Stimulated activated CD8-positive, alpha-beta memory T cell treated with anti-CD3 and anti-CD28 coated beads, Interleukin-12 subunit alpha, Interleukin-12 subunit beta, amount 100 ng/mL, for 24 hours (primary cell): ENCODE data around the gene SLC39A3.

ENCODE experiments used
- DNase-seq: peaks from one replicate; pipeline ENCODE4 v3.0.0-alpha.2; 2020; ENCODE audit errors: extremely low read depth

Gene SLC39A3

GRCh38 chr19:2747349-2747748, 7.5 kb upstream of the SLC39A3 start:
- DNase-seq: no peak

GRCh38 chr19:2744113-2744512, 4.3 kb upstream of the SLC39A3 start:
- DNase-seq: no peak

DNA sequence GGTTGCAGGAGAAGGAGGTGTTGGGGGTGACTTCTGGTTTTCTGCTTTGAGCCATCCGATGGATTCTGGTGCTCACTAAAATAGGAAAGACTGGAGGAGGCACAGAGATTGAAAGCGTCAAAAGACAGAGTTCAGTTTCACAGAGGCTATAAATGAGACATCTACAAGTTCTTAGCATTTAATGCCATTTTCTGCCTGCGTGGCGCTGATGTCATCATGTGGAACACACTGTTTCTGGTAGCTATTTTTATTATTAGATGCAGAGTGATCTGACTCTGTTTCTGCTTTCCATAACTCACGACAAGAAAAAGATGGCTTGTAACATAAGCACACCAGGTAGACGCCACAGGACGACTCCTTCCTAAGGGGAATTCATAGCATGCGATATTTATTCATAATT, 3.3 kb upstream of the SLC39A3 start:
- no peak for DNase-seq

- DNase-seq: no peak
Observed at GRCh38 chr19:2740314-2740656, 468 bp upstream of the SLC39A3 start.

DNA sequence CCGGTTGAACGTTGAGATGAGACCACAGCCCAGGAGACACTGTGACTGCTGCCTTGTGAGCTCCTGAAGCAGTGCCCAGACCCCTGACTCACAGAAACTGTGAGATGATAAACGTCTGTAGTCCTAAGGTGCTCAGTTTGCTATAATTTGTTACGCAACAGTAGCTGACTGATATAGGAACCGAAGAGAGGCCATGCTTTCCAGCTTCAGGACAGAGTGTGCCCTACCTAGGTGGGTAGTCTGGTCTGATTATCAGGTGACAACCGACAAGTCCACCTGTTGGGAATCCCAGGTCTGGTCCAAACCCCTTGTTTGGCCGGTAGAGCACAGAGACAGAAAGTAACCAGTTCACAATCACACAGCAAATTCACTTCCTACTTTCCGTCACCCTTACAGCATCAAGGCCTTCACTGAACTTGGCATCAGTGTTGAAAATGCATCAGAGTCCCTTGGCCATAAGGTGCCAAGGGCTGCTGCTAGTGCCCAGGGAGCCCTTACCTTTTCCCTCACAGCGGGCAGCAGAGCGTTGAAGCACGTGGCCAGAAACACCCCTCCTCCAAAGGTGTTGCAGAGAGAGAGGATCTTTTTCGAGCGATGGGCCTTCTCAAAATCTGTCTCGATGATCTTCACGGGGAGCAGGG, 3.1 kb downstream of the SLC39A3 start:
- DNase-seq: no peak

- no peak for DNase-seq
Observed at GRCh38 chr19:2735374-2735773, 4.4 kb downstream of the SLC39A3 start.

- no peak for DNase-seq
Observed at GRCh38 chr19:2734589-2735288, 5.1 kb downstream of the SLC39A3 start.

DNA sequence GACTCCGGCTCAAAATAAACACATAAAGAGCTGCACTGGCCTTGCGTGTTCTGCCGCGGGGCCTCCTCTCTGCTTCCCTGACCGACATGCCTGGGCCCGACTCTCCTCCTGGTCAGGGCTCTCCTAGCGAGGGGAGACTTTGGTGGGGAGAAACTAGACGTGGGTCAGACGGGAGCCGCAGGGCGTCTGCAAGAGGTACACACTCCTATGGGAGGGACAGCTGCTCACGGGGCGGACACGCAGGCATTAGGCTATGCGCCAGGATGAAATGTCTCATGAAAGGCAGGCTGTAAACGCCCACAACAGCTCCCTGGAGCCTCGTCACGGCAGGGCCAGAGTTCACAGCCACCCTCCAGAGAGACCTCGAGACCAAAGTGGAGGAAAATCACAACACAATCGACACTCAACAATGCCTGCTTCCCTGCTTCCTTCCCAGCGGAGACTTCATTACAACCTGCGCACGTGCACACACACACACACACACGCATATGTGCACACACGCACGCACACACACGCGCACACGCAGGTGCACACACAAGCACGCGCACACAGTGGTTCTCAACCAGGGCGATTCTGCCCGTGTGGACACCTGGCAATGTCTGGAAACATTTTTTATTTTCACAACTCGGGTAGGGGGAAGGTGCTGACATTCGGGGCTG, 5.8 kb downstream of the SLC39A3 start:
- no peak for DNase-seq

- DNase-seq: no peak
Observed at GRCh38 chr19:2732883-2733282, 6.9 kb downstream of the SLC39A3 start.

DNA sequence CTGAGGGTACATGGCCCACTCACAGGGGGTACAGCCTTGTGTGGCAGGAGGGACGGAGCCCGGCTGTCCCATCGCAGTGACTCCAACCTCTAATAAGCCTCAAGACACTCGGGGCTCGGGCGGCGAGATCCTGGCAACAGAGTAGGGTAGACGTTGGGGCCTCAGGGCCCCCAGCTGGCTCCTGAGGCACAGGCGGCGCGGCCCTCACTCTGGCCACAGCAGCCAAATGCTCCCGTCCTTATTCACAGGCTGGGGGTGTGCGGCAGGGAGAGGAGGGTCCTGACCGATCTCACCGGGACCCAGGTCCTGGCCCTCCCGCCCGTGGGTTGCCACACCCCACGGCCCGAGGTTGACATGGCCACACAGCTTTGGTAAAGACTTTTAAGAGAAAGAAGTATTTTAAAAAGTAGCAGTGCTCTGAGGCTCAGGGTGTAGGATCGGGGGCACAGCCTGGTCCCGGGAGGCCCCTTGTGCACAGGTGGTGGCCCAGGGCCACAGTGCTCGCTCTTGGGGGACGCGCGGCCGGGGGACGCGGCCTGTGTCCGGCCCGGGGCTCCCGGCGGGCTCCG, 7.6 kb downstream of the SLC39A3 start:
- DNase-seq: no peak

DNA sequence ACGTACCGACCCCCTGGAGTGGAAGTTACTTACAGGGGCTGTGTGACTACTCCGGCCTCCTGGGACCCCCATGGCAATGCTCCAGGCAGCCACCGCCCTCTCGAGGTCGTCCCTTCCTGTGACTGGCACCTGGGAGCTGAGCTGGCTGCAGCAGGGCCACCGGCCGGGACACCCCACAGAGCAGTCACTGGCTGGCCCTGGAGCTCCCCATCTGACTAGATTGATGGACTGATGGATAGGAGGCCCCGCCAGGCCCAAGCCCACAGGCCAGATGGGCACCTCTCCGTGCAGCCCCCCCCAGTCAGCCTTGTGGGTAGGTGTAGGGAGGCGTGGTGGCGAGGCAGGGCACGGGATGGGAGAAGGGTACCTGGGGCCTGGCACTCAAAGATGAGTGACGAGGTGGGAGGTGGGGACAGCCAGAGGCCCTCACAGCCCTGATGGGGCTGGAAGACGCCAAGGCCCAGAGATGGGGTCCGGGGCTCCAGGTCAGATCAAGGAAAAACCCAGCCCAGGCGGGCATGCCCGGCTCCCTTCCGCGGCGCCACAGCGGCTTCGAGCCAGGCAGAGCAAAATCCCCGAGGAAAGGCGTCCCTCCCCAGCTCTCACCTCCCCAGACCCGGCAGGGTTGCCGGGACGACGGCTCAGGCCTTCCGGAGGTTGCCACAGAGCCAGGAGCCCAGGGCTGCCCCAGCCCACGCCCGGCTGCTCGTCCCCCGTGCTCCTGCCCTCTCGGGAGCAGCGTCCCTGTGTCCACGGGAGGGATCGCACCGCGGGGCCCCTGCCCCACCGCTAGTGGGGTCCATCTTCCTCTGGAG, 8.4 kb downstream of the SLC39A3 start:
- no peak for DNase-seq

GRCh38 chr19:2729943-2730818, 9.6 kb downstream of the SLC39A3 start:
- no peak for DNase-seq

DNA sequence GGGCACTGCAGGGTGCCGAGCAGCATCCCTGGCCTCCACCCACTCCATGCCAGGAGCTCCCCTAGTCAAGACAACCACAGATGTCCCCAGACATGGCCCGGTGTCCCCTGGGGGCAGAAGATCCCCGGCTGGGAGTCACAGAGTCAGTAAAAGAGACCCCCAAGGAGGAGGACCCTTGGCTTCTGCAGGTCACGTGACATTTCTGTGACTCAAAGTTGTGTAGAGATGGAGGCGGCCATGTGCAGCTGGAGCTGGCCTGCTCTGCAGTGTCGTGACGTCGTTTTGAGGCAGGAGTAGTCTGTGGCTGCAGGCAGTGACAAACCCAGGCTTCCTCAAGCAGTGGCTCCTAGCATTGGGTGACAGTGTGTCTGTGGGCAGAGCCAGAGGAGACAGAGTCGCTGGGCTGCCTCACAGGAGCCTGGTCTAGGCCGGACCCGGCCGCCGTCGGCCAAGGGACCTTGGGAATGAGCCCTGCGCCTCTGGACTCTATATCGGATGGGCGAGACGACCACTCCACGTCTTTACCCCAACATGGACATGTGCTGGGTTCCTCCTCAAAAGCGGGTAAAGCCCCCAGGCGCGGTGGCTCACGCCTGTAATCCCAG, 10.9 kb downstream of the SLC39A3 start:
- no peak for DNase-seq

GRCh38 chr19:2727640-2727944, 12.2 kb downstream of the SLC39A3 start:
- DNase-seq: no peak

DNA sequence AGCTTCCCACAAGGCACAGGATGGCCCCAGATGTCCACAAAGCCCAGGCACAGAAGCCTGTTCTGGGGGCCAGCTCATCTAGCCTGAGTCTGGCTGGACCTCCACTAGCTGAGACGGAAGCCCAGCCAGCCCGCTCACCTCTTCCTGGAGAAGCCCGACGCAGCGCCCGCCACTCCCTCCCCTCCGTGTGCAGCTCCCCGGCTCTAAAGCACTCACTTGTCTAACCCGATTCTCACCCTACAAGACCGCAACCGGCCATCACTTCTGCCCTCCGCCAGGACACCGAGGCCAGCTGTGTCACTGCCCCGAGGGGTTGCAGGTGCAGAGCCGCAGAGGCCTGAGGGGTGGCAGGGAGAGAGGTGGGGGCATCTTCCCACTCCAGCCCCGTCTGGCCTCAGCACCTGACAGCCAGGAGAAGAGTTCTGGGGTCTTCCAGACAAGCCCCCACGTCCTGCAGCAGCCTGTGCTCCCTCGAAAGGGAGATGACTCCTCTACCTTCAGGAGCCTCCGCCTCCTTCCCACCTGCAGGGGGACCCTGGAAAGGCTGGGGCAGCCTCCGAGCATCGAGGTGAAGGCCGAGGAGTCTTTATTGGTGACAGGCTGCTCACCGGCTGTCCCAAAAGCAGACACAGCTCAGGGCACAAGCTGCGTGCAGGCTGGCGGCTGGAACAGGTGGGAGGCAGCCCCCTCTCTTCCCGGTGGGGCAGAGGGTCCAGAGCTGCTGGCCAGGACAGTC, 12.7 kb downstream of the SLC39A3 start:
- no peak for DNase-seq

DNA sequence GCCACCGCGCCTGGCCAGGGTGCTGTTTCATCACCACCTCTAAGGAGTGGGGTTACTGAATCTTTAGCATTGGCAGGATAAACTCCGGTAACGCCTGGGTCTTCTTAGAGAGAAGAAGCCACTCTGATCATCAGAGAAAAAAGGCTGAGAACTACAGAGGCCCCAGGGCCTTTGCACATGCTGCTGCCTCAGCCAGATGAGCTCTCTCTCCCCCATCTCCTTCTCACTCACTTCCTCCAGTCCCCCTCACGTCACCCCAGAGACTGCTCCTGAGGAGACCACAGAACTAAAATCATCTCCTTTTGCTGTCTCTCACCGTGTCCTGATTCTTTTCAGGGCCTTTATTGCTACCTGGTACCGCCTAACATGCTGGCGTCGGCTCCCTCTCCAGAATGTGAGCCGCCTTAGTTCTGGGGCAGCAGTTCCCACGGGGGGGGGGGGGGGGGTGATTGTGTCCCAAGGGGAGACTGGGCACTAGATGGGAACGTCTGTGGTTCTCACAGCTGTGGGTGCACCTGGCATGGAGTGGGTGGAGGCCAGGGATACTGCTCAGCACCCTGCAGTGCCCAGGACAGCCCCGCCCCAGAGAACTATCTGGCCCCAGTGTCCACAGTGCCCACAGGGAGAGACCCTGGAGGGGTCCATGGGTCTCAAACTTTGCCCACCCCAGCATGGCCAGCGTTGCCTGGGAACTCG, 13.5 kb downstream of the SLC39A3 start:
- no peak for DNase-seq

GRCh38 chr19:2724148-2724557, 15.7 kb downstream of the SLC39A3 start:
- no peak for DNase-seq

DNA sequence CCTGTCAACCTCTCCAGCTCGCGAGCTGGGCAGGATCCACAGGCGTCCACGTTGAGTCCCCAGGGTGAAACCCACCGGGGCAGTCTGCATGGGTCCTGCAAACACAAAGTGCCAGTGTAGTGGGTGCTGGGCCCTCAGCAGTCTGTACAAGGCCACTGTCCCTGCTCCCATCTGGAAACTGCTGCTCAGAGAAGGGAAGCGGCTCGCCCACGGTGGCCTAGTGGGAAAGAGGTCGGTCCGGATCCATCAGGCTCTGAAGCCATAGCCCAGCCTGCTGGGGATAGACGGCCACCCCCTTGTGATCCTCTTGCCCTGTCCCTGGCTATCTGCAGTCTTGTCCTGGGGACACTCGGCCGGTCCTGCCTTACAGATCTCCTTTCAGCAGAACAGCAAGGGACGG, 16.1 kb downstream of the SLC39A3 start:
- DNase-seq: no peak

DNA sequence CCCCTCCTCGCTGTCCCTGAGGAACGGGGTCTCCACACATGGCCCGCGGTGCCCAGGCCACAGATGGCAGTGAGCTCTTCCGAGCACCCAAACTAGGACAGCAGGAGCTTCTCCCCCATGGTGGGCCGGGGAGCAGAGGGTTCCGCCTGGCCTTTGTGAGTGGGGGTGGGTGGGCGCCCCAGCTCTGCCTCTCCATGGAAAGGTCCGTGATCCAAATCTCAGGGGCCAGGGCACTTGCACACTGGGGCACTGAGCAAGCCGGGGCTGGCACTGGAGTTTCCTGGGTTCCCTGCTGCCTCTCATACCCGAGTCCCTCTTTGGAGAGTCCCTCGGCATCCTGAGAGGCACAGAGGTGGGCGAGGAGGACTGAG, 16.5 kb downstream of the SLC39A3 start:
- no peak for DNase-seq
